SK-N-SH (cell line): ENCODE data around the gene FGF19. TPM values are rescaled to one million over a fixed set of nuclear protein-coding genes. Genes with fewer than 3 reads are reported as not detected.

ENCODE experiments used
- CTCF ChIA-PET: fragments of 300-600, 350-600 bp; formaldehyde crosslinking; extraction: SDS; loops from one replicate; lab custom pipeline; 2021; lab: Yijun Ruan, JAX
- POLR2A ChIA-PET: fragments of 350-600 bp; sonication (Branson Sonifier 250); formaldehyde crosslinking; extraction: SDS; loops from one replicate; lab custom pipeline; 2020; ENCODE audit warnings: antibody characterized with exemption, inconsistent platforms; lab: Yijun Ruan, JAX
- DNase-seq: peaks from one replicate; pipeline ENCODE4 v3.0.0; 2012
- H2AFZ ChIP-seq: fragments of 200-600 bp; sonication (generic); 2 replicates; pipeline ENCODE4 v1.8.1; 2016; ENCODE audit warnings: antibody characterized with exemption, mild to moderate bottlenecking, low read depth
- H3F3A ChIP-seq: fragments of 200-600 bp; sonication (generic); replicated peaks from 2 replicates; pipeline ENCODE3; 2016; ENCODE audit warnings: antibody characterized with exemption, mild to moderate bottlenecking; ENCODE audit not compliant: insufficient read depth
- H3K27ac ChIP-seq, 2 experiments: fragments of 200-500 bp in 1 of 2; fragments of 200-600 bp in 1 of 2; sonication (Bioruptor generic) in 1 of 2; sonication (generic), shearing (Covaris generic) in 1 of 2; 2 replicates each; pipeline versions ENCODE4 v1.5.1 to v1.6.1; 2014 to 2016; ENCODE audit warnings: low read depth in 2 of 2, inconsistent platforms in 1 of 2, low read length in 1 of 2, mild to moderate bottlenecking in 1 of 2, mixed read lengths in 1 of 2
- H3K27me3 ChIP-seq: fragments of 200-600 bp; sonication (generic), shearing (Covaris generic); 2 replicates; pipeline ENCODE4 v1.6.1; 2016; ENCODE audit warnings: mixed run types; ENCODE audit not compliant: insufficient read depth
- H3K36me3 ChIP-seq, 2 experiments: fragments of 200-500 bp in 1 of 2; fragments of 200-600 bp in 1 of 2; sonication (Bioruptor generic) in 1 of 2; sonication (generic) in 1 of 2; replicated peaks in 1 of 2; 2 replicates each; pipeline versions ENCODE3 to v1.5.1; 2014 to 2016; ENCODE audit warnings: low read length in 1 of 2, mild to moderate bottlenecking in 1 of 2; ENCODE audit not compliant: insufficient read depth in 2 of 2, control insufficient read depth in 1 of 2
- H3K4me1 ChIP-seq, 2 experiments: fragments of 200-500 bp in 1 of 2; fragments of 200-600 bp in 1 of 2; sonication (Bioruptor generic) in 1 of 2; sonication (generic), shearing (Covaris generic) in 1 of 2; 2 replicates each; pipeline versions ENCODE4 v1.5.1 to v1.6.1; 2014 to 2016; ENCODE audit warnings: low read depth in 1 of 2, low read length in 1 of 2, mixed run types in 1 of 2; ENCODE audit not compliant: insufficient read depth in 2 of 2, control insufficient read depth in 1 of 2
- H3K4me2 ChIP-seq: fragments of 200-600 bp; sonication (generic), shearing (Covaris generic); 2 replicates; pipeline ENCODE4 v1.6.1; 2017; ENCODE audit warnings: mixed run types
- H3K4me3 ChIP-seq, 2 experiments: fragments of 200-500 bp in 1 of 2; fragments of 200-600 bp in 1 of 2; sonication (Bioruptor generic) in 1 of 2; sonication (generic), shearing (Covaris generic) in 1 of 2; 2 replicates each; pipeline versions ENCODE4 v1.5.1 to v1.8.1; 2014 to 2016; ENCODE audit warnings: low read depth in 2 of 2, inconsistent platforms in 1 of 2, low read length in 1 of 2, mild to moderate bottlenecking in 1 of 2, mixed read lengths in 1 of 2, moderate library complexity in 1 of 2
- H3K79me2 ChIP-seq: fragments of 200-600 bp; sonication (generic); 2 replicates; pipeline ENCODE4 v1.8.1; 2017; ENCODE audit warnings: mild to moderate bottlenecking; ENCODE audit not compliant: insufficient read depth
- H3K9ac ChIP-seq: fragments of 200-600 bp; sonication (generic); 2 replicates; pipeline ENCODE4 v1.6.1; 2017; ENCODE audit warnings: mixed run types
- H3K9me2 ChIP-seq: fragments of 200-600 bp; sonication (generic); 2 replicates; pipeline ENCODE4 v1.6.1; 2017; ENCODE audit warnings: mixed run types
- H3K9me3 ChIP-seq: fragments of 200-600 bp; sonication (generic); 2 replicates; pipeline ENCODE4 v1.6.1; 2017; ENCODE audit warnings: mixed run types, mild to moderate bottlenecking, moderate library complexity
- H4K20me1 ChIP-seq: fragments of 200-600 bp; sonication (generic); 2 replicates; pipeline ENCODE4 v1.6.1; 2017; ENCODE audit warnings: mild to moderate bottlenecking, mixed run types; ENCODE audit not compliant: insufficient read depth
- CHD2 ChIP-seq: fragments of 150-350 bp; IDR thresholded peaks from 2 replicates; pipeline ENCODE4 v1.6.1; 2018; ENCODE audit warnings: low read length; ENCODE audit not compliant: partially characterized antibody
- GATA2 ChIP-seq: sonication (generic); formaldehyde crosslinking; IDR thresholded peaks from 2 replicates; pipeline ENCODE4 v1.5.0; 2020; ENCODE audit warnings: mild to moderate bottlenecking, missing genetic modification reagents
- NFIC ChIP-seq: IDR thresholded peaks from 2 replicates; pipeline ENCODE4 v1.4.0; 2012; ENCODE audit warnings: borderline replicate concordance
- RAD21 ChIP-seq: IDR thresholded peaks from 2 replicates; pipeline ENCODE4 v1.6.1; 2012; ENCODE audit warnings: mild to moderate bottlenecking, low read length
- SMC3 ChIP-seq: IDR thresholded peaks from 2 replicates; pipeline ENCODE4 v1.6.1; 2012; ENCODE audit warnings: low read depth, low read length, improper control_type of control experiment
- WGBS: methylation state at CpG from one replicate; pipeline ENCODE4 v1.1.6; 2017; ENCODE audit warnings: low lambda C conversion rate; 5-methylcytosine and 5-hydroxymethylcytosine counted together
- polyA plus RNA-seq, 3 experiments: library from polyadenylated mRNA; depleted of rRNA; stranded (reverse); fragments of >200 nt; gene quantifications; 2 replicates each; pipeline ENCODE4 v1.2.3, GENCODE V29; 2012
- TF ChIP-seq, protein P1 (sequence below): fragments of 200-600 bp; sonication (generic); IDR thresholded peaks from 2 replicates; pipeline ENCODE4 v1.6.1; 2017; ENCODE audit warnings: antibody characterized with exemption, mild to moderate bottlenecking, moderate library complexity

FGF19 gene
- polyA plus RNA-seq, 1 of the 3 experiments (the other 2 are of a cell fraction): not detected

DNA sequence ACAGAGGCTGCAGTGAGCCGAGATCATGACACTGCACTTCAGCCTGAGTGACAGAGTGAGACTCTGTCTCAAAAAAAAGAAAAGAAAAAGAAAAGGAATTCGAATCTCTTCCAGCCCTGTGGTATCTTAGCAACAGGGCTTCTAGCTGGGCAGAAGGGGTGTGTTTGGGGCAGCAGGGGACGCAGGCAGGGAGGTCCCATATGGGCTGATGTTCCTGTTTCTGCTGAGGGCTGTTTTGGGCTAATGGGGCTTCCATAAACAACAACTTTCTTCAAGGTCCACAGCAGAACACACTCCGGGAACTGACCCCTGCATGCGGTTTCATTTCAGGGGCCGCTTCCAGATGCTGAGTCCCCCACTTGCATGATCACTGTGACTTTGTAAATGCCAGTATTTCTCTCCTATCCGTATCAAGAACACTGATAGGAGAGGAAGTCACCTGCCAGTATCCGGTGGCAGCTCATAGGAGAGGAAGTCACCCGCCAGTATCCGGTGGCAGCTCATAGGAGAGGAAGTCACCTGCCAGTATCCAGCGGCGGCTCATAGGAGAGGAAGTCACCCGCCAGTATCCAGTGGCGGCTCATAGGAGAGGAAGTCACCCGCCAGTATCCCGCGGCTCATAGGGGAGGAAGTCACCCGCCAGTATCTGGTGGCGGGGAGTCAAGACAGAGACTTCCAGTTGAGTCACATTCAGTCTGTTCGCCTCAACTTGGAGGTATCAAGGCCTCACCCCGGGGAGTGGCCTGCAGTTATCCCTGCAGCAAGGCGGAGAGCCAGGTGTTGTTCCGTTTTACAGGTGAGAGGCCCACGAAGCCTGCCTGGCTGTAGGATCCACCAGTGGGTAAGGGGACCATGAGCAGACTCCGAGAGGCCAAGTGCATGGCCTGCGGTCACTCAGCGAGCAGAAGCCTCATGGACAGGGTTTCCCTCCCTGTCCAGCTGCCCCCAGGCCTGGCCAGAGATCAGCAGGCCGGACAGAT is 8.3 kb upstream of the FGF19 start:
- CTCF ChIA-PET: interaction anchor here (1.0 to 1.3 kb wide), 2 partner anchors 177 to 198 kb away, joined by 3 read pairs; no protein-coding TSS in a partner anchor
- TF ChIP-seq CHD2 (no peak), SMC3 (no peak), NFIC (no peak)
- TF ChIP-seq, all 33 proteins: peak for 0
- Histone ChIP-seq H3K4me1 (no peaks in the 10 kb centered on the region; a peak in 1 of 4 replicates), H3K4me3 (no peak overlapping the region), H3K27ac (no peak overlapping the region), H2AFZ (no peak overlapping the region), H3K4me2 (no peak overlapping the region), H4K20me1 (no peaks in the 10 kb centered on the region), H3F3A (no peaks in the 10 kb centered on the region), H3K9me2 (no peaks in the 10 kb centered on the region), H3K36me3 (no peaks in the 10 kb centered on the region), H3K9ac (no peak overlapping the region), H3K79me2 (no peaks in the 10 kb centered on the region), H3K9me3 (no peaks in the 10 kb centered on the region), H3K27me3 (no peaks in the 10 kb centered on the region)
- 73% methylated on average over 25 of the region's 28 CpGs for WGBS
- no peak for DNase-seq
- POLR2A ChIA-PET: no interaction called here

DNA sequence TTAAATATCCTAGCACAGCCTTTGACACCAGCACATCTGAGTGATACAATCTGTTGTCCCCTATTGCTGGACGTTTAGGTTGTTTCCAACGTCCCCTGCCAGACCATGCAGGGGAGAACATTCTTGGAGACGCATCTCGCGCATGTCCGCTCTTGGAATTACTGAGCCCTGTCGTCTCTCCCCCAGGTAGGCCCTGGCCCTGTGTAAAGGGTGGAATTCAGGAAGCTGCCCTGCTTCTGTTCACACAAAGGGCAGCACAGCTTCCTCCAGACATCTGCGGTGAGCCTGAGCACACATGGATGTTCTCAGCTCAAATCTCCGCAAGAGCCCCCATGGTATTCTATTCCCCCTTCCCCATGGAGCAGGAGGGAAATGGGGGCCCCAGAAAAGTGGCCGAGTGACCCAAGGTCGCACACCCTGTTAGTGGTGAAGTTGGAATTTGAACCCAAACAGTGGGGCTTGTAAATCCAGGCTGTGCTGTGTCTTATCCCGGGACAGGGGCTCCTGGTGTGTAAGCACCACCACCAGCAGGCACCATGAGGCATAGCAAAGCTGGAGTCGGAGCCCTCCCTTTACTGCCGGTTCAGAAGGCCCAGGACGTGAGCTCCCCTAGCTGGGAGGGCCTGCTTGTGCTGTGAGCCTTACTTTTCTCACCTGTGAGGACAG is 5.0 kb upstream of the FGF19 start:
- H4K20me1 ChIP-seq: no peaks in the 10 kb centered on the region
- 62% methylated on average over 14 of the region's 15 CpGs for WGBS
- H2AFZ ChIP-seq: no peak overlapping the region
- CTCF ChIA-PET: interaction anchor here (0.8 to 2.3 kb wide), 15 partner anchors 9 to 491 kb away, joined by 3 to 6 read pairs (median 4); no protein-coding TSS in a partner anchor
- TF ChIP-seq RAD21: no peak
- TF ChIP-seq, protein P1, sequence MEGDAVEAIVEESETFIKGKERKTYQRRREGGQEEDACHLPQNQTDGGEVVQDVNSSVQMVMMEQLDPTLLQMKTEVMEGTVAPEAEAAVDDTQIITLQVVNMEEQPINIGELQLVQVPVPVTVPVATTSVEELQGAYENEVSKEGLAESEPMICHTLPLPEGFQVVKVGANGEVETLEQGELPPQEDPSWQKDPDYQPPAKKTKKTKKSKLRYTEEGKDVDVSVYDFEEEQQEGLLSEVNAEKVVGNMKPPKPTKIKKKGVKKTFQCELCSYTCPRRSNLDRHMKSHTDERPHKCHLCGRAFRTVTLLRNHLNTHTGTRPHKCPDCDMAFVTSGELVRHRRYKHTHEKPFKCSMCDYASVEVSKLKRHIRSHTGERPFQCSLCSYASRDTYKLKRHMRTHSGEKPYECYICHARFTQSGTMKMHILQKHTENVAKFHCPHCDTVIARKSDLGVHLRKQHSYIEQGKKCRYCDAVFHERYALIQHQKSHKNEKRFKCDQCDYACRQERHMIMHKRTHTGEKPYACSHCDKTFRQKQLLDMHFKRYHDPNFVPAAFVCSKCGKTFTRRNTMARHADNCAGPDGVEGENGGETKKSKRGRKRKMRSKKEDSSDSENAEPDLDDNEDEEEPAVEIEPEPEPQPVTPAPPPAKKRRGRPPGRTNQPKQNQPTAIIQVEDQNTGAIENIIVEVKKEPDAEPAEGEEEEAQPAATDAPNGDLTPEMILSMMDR: no peak
- TF ChIP-seq GATA2 (CRISPR knock-in tag): no peak
- TF ChIP-seq, all 33 proteins: peak for 0
- DNase-seq: no peak
- H3K9ac ChIP-seq: no peak overlapping the region
- H3K9me3 ChIP-seq: no peaks in the 10 kb centered on the region
- no peaks in the 10 kb centered on the region for H3F3A ChIP-seq
- H3K4me2 ChIP-seq: no peak overlapping the region
- no peaks in the 10 kb centered on the region for H3K36me3 ChIP-seq
- H3K4me3 ChIP-seq: no peak overlapping the region
- peaks cover 24% of the 10 kb centered on the region for H3K27me3 ChIP-seq
- peaks cover 0 to 3% of the 10 kb centered on the region in 2 experiments; a peak in 2 of 4 replicates for H3K4me1 ChIP-seq
- POLR2A ChIA-PET: no interaction called here
- no peaks in the 10 kb centered on the region for H3K79me2 ChIP-seq
- H3K27ac ChIP-seq: no peak overlapping the region
- no peaks in the 10 kb centered on the region for H3K9me2 ChIP-seq
